K562 (cell line): ENCODE measurements around the gene LCA5L. TPM values are rescaled to one million over a fixed set of nuclear protein-coding genes. Genes with fewer than 3 reads are reported as not detected.

ENCODE experiments used
- ARHGAP35 ChIP-seq: fragments of 450-650 bp; IDR thresholded peaks from 2 replicates; pipeline ENCODE4 v1.6.1; 2018; ENCODE audit not compliant: partially characterized antibody
- ARID3A ChIP-seq: IDR thresholded peaks from 2 replicates; pipeline ENCODE4 v1.6.1; 2012; ENCODE audit warnings: low read depth, low read length, improper control_type of control experiment, borderline replicate concordance
- CBX2 ChIP-seq: fragments of 200-600 bp; sonication (generic); IDR thresholded peaks from one replicate; pipeline ENCODE4 v1.6.1; 2012; ENCODE audit warnings: mild to moderate bottlenecking, low read length, inconsistent platforms; ENCODE audit not compliant: insufficient read depth, poor library complexity, severe bottlenecking
- EP300 ChIP-seq: IDR thresholded peaks from 2 replicates; pipeline ENCODE4 v1.6.1; 2012; ENCODE audit warnings: low read length, improper control_type of control experiment
- GATA2 ChIP-seq: sonication (generic); formaldehyde crosslinking; IDR thresholded peaks from 2 replicates; pipeline ENCODE4 v1.4.0; 2020; ENCODE audit warnings: mild to moderate bottlenecking, missing genetic modification reagents
- HNRNPK ChIP-seq: fragments of 200-400 bp; formaldehyde crosslinking; IDR thresholded peaks from one replicate; pipeline ENCODE4 v1.6.1; 2018; ENCODE audit warnings: mild to moderate bottlenecking, low read depth, low read length; ENCODE audit not compliant: poor library complexity, severe bottlenecking
- KLF13 ChIP-seq: fragments of 450-650 bp; IDR thresholded peaks from 2 replicates; pipeline ENCODE4 v1.6.1; 2016; ENCODE audit warnings: missing genetic modification characterization, low read depth, mild to moderate bottlenecking, missing compliant biosample characterization, moderate library complexity, borderline replicate concordance
- MAFK ChIP-seq: IDR thresholded peaks from 2 replicates; pipeline ENCODE4 v1.6.1; 2011; ENCODE audit warnings: low read length, improper control_type of control experiment
- MLX ChIP-seq, 2 experiments: fragments of 450-650 bp in 1 of 2; sonication (generic) in 1 of 2; formaldehyde crosslinking; conservative IDR thresholded peaks; 2 replicates each; pipeline versions ENCODE4 v1.4.0 to v1.8.1; 2020 to 2022; ENCODE audit warnings: mild to moderate bottlenecking in 1 of 2, missing genetic modification reagents in 1 of 2
- MTA3 ChIP-seq: fragments of 450-650 bp; formaldehyde crosslinking; IDR thresholded peaks from 2 replicates; pipeline ENCODE4 v1.6.1; 2017; ENCODE audit warnings: mild to moderate bottlenecking, borderline replicate concordance
- NUFIP1 ChIP-seq: fragments of 450-650 bp; IDR thresholded peaks from 2 replicates; pipeline ENCODE4 v1.6.1; 2018; ENCODE audit not compliant: partially characterized antibody
- ZBTB9 ChIP-seq: fragments of 450-650 bp; formaldehyde crosslinking; IDR thresholded peaks from 2 replicates; pipeline ENCODE4 v1.4.0; 2020; ENCODE audit warnings: mild to moderate bottlenecking, moderate library complexity
- ZNF232 ChIP-seq: sonication (generic); formaldehyde crosslinking; IDR thresholded peaks from 2 replicates; pipeline ENCODE4 v1.8.0; 2022; ENCODE audit warnings: mild to moderate bottlenecking, missing genetic modification reagents
- polyA plus RNA-seq, 8 experiments: library from polyadenylated mRNA; depleted of rRNA in 4 of 8; stranded (reverse) in 5 of 8; unstranded in 3 of 8; fragments of >200 nt; fragmentation: Nextera tagmentation in 2 of 8; fragmentation: Illumina TruSeq in 1 of 8; extraction: Ambion mirVana in 2 of 8; extraction: Trizol in 1 of 8; gene quantifications; 2 replicates each; pipeline versions ENCODE4 v1.2.1 to v1.2.3, GENCODE V29; 2011 to 2014; ENCODE audit warnings: inconsistent platforms in 1 of 8, missing spikeins in 1 of 8
- total RNA-seq, 7 experiments: library from RNA; depleted of rRNA in 6 of 7; stranded (reverse); fragments of >200 nt in 6 of 7; fragmentation: Illumina TruSeq in 2 of 7; extraction: Trizol in 2 of 7; gene quantifications; 2 replicates each; pipeline versions ENCODE4 v1.2.1 to v1.2.3, GENCODE V29; 2011 to 2021; ENCODE audit warnings: low replicate concordance in 1 of 7
- TF ChIP-seq, protein P1 (sequence below): sonication (generic); formaldehyde crosslinking; IDR thresholded peaks from 2 replicates; pipeline ENCODE4 v1.4.0; 2020; ENCODE audit warnings: mild to moderate bottlenecking, missing genetic modification reagents
- TF ChIP-seq, protein P2 (sequence below): sonication (generic); formaldehyde crosslinking; IDR thresholded peaks from 2 replicates; pipeline ENCODE4 v1.8.1; 2023; ENCODE audit warnings: mild to moderate bottlenecking, missing genetic modification reagents
- TF ChIP-seq, protein P3 (sequence below): sonication (generic); formaldehyde crosslinking; IDR thresholded peaks from 2 replicates; pipeline ENCODE4 v1.8.0; 2022; ENCODE audit warnings: mild to moderate bottlenecking, low read depth, missing genetic modification reagents

LCA5L gene
- total and polyA plus RNA-seq, 9 of the 15 experiments (the other 6 are each of a cell fraction or from before 2014, with no cell fraction given) = 1.8 to 4.9 (median 3.8) TPM

GRCh38 chr21:39452207-39452969, 6.8 kb upstream of the LCA5L start (continued):
- TF ChIP-seq KLF13 (0 out of 2 replicates have a peak, but pooled peaks have one; percentile 25), ZBTB9 (CRISPR knock-in tag) (no peak; the same call in 1 of the 2 replicates), ZNF232 (CRISPR knock-in tag) (no peak), EP300 (peak; percentile 84), ARID3A (no peak), ARHGAP35 (no peak), MLX (CRISPR knock-in tag; conservative IDR thresholded peaks at IDR 0.05) (no peak), MTA3 (no peak), NUFIP1 (no peak), MAFK (no peak; the same call in 1 of the 2 replicates), HNRNPK (no peak), GATA2 (CRISPR knock-in tag) (no peak), CBX2 (no peak)
- TF ChIP-seq, protein P1, sequence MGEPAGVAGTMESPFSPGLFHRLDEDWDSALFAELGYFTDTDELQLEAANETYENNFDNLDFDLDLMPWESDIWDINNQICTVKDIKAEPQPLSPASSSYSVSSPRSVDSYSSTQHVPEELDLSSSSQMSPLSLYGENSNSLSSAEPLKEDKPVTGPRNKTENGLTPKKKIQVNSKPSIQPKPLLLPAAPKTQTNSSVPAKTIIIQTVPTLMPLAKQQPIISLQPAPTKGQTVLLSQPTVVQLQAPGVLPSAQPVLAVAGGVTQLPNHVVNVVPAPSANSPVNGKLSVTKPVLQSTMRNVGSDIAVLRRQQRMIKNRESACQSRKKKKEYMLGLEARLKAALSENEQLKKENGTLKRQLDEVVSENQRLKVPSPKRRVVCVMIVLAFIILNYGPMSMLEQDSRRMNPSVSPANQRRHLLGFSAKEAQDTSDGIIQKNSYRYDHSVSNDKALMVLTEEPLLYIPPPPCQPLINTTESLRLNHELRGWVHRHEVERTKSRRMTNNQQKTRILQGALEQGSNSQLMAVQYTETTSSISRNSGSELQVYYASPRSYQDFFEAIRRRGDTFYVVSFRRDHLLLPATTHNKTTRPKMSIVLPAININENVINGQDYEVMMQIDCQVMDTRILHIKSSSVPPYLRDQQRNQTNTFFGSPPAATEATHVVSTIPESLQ (CRISPR knock-in tag) = no peak
- TF ChIP-seq, protein P2, sequence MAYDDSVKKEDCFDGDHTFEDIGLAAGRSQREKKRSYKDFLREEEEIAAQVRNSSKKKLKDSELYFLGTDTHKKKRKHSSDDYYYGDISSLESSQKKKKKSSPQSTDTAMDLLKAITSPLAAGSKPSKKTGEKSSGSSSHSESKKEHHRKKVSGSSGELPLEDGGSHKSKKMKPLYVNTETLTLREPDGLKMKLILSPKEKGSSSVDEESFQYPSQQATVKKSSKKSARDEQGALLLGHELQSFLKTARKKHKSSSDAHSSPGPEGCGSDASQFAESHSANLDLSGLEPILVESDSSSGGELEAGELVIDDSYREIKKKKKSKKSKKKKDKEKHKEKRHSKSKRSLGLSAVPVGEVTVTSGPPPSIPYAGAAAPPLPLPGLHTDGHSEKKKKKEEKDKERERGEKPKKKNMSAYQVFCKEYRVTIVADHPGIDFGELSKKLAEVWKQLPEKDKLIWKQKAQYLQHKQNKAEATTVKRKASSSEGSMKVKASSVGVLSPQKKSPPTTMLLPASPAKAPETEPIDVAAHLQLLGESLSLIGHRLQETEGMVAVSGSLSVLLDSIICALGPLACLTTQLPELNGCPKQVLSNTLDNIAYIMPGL (CRISPR knock-in tag) = no peak
- TF ChIP-seq, protein P3, sequence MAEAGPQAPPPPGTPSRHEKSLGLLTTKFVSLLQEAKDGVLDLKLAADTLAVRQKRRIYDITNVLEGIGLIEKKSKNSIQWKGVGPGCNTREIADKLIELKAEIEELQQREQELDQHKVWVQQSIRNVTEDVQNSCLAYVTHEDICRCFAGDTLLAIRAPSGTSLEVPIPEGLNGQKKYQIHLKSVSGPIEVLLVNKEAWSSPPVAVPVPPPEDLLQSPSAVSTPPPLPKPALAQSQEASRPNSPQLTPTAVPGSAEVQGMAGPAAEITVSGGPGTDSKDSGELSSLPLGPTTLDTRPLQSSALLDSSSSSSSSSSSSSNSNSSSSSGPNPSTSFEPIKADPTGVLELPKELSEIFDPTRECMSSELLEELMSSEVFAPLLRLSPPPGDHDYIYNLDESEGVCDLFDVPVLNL (CRISPR knock-in tag) = no peak
